GM19351 (cell line): ENCODE measurements around the gene RFX2.

Source experiments
- ATAC-seq: cut with Tn5 transposase; IDR thresholded peaks from one replicate; pipeline ENCODE4 v1.9.1; 2021; ENCODE audit warnings: mild to moderate bottlenecking, moderate library complexity; ENCODE audit not compliant: unreplicated experiment

The RFX2 gene

DNA sequence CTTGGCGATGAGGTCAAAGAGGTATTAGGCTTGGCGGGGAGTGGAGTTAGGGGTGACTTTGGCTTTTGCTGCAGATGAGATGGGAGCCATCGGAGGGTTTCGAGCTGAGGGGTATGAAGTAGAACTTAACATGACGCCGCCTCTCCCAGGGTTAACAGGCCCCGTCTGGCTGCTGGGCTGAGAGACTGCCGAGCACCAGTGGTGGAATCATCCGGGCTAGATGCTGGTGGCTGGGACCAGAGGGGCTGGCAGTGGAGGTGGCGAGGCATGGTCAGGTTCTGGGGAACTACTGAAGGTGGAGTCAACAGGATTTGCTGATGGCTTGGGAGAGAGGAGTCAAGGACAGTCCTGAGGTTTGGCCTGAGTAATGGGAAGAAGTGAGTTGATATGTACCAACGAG is 4.9 kb downstream of the RFX2 start:
- no peak for ATAC-seq

DNA sequence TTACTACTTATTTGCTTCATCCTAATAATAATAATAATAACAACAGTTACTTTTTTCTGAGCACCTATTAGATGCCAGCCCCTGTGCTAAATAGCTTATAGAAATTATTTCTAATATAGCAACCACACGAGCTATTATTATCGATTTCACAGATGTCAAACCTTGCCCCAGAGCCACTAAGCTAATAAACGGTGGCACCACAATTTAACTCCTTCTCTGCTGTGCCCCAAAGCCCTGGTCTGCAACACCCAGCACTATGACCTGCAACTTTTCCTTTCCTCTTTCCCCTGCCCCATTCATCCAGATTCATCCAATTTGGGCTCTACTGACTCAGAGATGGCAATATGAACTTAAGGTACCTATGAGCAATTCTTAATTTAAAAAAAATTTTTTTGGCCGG is 6.4 kb downstream of the RFX2 start:
- no peak for ATAC-seq

GRCh38 chr19:6103217-6103644 is 7.1 kb downstream of the RFX2 start:
- no peak for ATAC-seq

DNA sequence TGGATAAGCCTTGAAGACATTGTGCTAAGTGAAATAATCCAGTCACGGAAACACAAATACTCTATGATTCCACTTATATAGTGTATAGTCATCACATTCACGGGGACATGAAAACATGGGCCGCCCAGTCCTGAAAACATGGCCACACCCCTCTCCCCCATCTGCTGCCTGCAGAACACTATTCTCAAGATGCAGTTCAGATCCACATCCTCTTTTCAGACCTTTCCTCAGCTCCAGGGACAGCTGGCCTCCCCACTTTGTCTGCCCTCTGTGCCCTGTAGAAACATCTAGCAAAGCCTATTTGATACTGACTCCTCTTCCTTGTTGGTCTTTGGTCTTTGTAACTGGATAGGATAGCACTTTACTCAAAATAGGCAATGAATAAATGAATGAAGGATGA is 8.3 kb downstream of the RFX2 start:
- ATAC-seq, result no peak

DNA sequence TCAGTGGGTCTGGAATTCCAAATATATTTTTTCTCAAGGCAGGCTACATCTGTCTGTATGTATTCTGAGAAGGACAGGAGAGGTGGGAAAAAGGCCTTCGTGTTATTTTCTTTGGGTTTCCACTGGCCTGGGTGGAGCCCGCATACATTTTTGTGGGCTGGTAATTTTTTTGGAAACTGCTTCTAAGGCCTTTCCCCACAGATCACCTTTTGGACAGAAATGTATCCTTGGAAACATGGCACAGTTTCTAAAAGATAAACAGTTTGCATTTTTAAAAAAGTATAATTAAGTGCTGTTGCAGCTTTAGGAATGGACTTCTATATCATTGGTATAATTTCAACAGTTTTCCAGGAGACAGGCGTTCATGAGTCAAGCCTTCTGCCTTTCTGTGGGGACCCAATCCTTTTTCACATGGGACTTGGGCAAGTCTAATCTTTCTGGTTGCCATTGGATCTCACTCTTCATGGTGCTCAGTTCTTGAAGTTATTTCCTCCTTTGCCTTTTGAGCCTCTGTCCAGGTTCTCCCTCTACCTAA is 8.9 kb downstream of the RFX2 start:
- ATAC-seq, result no peak

- ATAC-seq, result no peak
Measured at GRCh38 chr19:6100284-6100915, 9.9 kb downstream of the RFX2 start.

DNA sequence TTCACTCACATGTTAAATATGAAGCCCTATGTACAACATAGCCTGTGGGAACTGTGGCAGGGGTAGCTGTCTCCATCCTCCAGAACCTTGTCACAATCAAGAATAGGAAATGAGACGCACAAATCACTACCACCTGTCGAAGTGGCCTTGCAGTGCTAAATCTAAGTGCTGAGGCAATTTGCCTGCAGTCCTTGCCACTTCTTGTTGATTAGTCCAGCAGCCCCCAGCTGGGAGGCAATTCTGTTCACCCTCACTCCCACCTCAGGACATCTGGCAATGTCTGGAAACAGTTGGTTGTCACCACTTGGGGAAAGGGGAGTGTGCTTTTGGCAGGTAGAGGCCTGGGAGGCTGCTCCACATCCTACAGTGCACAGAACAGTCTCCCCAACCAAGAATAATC is 10.7 kb downstream of the RFX2 start:
- no peak for ATAC-seq

DNA sequence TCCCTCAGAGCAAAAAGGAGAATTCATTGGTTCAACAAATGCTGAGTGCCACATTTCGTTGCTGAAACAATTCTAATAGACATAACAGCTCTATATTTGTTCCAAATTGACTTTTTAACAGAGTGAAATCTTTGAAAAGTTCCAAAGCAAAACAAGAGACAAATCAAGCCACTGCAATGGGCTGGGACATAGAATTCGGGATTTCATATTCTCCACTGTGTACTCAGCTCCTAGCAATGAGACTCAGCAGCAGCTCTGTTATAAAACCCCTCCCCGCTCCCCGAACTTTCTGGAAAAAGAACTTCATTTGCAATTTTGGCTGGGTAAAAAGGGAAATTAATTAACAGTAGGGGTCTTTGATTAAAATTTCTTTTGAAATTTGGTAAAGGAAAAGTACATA is 11.3 kb downstream of the RFX2 start:
- ATAC-seq, result no peak

- ATAC-seq, result no peak
Measured at GRCh38 chr19:6098574-6098973, 11.7 kb downstream of the RFX2 start.

GRCh38 chr19:6097911-6098310 is 12.4 kb downstream of the RFX2 start:
- no peak for ATAC-seq

GRCh38 chr19:6095760-6096159 is 14.5 kb downstream of the RFX2 start:
- no peak for ATAC-seq

DNA sequence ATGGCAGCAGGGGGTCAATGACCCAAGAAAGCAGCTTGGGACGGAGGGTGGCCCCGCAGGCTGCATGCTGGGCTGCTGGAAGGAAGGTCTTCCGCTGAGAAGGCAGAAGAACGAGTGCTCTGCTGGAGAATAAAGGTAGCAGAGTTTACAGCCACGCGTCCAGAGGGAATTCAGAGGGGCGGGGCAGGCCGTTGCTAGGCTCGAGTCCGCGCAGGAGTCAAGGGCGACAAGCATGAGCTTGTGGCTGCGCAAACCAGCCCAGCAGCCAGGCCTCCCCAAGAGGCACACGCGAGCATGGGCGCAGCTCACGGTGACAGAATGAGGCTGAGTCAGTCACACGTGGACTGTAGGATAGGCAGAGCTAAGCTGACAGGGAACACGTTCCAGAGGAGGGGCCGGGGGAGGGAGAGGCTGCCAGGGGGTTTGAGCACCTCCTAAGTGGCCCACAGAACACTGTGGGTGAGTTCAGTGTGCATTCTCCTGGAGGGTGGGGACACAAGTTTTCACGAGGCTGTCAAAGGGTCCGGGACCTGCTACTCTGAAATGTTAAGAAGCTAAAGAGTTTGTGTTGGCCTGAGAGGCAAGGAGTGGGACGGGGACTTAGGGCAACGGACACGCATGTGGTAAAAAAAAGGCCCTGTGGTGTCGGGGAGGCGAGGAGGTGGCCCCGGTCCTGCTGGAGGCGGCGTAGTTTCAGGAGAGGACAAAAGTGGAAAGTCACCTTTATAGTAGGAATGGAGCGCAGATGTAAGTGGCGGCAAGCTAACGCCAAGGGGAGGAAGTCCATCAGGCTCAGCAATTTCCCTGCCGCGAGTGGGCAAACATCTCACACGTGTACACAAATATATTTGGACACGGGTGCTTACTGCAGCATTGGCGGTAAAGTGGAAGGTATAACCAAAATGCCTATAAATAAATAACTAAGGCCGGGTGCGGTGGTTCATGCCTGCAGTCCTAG is 17.7 kb downstream of the RFX2 start:
- no peak for ATAC-seq

DNA sequence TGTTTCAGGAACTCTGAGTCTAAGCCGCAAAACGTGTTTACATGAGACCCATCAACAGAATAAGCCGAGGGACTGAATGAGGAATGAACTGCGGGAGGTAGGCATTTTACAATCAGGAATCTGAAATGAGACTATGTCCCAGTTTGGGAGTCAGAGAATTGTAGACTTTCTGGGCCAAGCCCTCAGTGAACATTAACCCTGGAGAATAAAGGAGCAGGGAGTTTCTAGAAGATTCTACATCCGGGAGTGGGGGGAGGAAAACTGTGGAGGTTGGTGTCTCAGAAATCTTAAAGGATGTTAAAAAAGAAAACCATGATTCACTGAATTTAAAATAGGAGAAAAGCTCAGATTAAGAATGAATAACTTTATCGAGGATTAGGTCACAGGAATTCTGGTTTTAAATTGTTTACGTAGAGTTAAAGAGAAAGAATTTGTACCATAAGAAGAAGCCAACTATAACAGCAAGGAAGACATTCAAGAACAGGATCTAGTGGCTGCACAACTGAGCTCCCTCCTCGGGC is 18.5 kb downstream of the RFX2 start:
- no peak for ATAC-seq

DNA sequence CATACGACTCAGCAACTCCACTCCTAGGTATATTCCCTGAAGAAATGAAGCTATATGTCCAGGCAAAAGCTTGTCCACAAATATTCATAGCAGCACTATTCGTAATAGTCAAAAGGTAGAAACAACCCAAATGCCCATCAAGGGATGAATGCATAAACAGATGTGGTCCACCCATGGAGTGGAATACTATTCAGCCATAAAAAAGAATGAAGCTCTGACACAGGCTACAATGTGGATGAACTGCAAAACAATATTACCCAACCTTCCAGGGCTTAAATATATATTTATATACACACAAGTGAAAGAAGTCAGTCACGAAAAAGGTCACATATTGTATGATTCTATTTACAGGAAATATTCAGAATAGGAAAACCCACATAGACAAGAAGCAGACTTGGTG is 19.7 kb downstream of the RFX2 start:
- no peak for ATAC-seq

DNA sequence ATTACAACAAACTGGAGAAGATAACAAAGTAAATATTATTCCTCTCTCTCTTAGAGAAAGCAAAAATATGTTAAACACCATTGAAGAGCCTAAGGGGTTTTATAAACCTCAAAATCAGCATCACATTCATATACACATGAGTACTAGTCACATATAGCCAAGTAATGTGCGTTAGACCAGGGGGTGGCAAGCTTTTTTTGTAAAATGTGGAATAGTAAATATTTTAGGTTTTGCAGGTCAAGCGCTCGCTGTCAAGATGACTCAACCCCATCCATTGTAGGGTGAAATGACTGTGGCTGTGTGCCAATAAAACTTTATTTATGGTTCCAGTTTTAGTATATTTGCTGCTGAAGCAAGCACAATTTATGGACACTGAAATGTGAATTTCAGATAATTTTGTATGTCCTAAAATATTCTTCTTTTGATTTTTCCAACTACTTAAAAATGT is 21.7 kb downstream of the RFX2 start:
- ATAC-seq, result no peak

DNA sequence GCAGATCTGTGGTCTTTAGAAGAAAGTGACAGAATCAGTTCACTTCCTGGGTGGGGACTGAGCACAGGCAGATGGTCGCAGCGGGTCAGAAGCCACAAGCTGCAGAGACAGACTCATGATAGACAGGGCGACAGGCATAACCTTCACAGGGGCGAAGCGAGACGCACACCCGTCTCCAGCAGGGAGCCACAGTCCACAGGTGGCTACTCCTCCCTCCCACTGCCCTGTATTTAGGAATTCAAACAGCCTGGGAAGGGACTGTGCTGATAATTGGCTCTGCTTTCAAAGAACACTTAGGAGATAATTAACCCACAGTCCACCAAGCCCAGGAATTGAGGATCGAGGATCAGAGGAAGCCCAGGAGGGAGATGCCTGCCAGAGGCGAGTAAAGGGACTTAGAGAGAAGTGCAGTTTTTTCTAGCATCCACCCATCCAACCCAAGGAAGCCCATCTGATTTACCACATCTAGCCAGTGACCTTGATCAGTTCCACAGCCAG is 23.2 kb downstream of the RFX2 start:
- no peak for ATAC-seq

DNA sequence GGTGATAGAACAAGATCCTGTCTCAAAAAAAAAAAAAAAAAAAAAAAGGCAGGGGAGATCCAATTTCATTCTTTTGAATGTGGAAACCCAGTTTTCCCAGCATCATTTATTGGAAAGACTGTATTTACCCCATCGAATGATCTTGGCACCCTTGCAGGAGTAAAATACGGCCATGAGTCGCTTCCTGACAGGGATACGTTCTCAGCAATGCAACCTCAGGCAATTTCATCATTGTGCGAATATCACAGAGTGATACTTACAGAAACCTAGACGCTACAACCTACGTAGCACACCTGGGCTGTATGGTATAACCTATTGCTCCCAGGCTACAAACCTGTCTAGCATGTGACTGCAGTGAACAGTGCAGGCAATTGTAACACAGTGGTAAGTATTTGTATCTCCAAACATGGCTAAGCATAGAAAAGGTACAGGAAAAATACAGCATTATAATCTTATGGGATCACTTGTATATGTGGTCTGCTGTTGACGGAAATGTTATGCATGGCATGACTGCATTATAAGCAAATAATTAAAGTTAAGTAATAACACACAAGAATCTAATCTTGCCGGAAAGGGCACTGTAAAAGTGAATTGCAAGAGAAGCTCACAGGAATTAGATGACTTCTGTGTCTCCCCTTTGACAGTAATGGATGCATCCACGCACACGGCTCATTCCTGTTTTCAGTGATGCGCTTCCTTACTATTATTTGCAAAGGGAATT is 24.1 kb downstream of the RFX2 start:
- ATAC-seq, result no peak

DNA sequence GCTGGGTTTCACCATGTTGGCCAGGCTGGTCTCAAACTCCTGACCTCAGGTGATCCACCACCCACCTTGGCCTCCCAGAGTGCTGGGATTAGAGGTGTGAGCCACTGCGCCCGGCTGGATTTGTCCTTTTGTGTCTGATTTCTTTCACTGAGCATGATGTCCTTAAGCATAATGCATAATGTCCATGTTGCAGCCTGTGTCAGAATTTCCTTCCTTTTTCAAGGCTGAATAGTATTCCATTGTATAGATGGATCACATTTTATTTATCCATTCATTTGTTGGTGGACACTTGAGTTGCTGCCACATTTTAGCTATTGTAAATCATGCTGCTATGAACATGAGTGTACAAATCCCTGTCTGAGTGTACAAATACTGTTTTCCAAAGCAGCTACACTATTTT is 25.5 kb downstream of the RFX2 start:
- ATAC-seq, result no peak

- no peak for ATAC-seq
Measured at GRCh38 chr19:6079107-6079506, 31.2 kb downstream of the RFX2 start.

DNA sequence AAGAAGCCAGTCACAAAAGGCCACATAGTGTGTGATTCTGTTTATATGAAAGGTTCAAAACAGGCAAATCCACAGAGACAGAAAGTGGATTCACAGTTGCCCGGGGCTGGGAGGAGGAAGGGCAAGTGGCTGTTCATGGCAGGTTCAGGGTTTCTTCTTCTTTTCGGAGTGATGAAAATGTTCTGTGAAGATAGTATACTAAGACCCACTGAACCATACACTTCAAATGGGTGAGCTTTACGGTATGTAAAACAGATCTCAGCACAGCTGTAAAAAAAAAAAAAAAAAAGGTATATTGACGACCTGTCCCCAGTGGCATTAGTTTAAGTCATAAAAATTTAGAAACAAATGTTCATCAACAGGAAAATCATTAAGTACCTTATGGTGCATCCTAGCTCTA is 32.2 kb downstream of the RFX2 start:
- ATAC-seq, result no peak
